OCI-LY1 (cell line): Measurements from ENCODE around the gene PDHX.

Experiments used
- H2AFZ ChIP-seq: fragments of 200-600 bp; sonication (generic), shearing (Covaris generic); 2 replicates; pipeline ENCODE4 v1.6.0; 2014; ENCODE audit warnings: antibody characterized with exemption, mild to moderate bottlenecking, low read length
- H3F3A ChIP-seq: fragments of 200-600 bp; sonication (generic), shearing (Covaris generic); 2 replicates; pipeline ENCODE4 v1.6.0; 2014; ENCODE audit warnings: mild to moderate bottlenecking, antibody characterized with exemption, low read length, moderate library complexity; ENCODE audit not compliant: insufficient read depth
- H3K27ac ChIP-seq: fragments of 200-600 bp; sonication (generic); 2 replicates; pipeline ENCODE4 v1.5.1; 2014; ENCODE audit warnings: low read length, mixed run types, mild to moderate bottlenecking, low read depth; ENCODE audit not compliant: poor library complexity, severe bottlenecking
- H3K27me3 ChIP-seq: fragments of 200-600 bp; sonication (generic); 2 replicates; pipeline ENCODE4 v1.6.0; 2014; ENCODE audit warnings: antibody characterized with exemption, mild to moderate bottlenecking, low read length, moderate library complexity; ENCODE audit not compliant: insufficient read depth
- H3K36me3 ChIP-seq: fragments of 200-600 bp; sonication (generic); 2 replicates; pipeline ENCODE4 v1.6.1; 2014; ENCODE audit warnings: mild to moderate bottlenecking, antibody characterized with exemption, low read length, moderate library complexity, mixed read lengths; ENCODE audit not compliant: insufficient read depth
- H3K4me1 ChIP-seq: fragments of 200-600 bp; sonication (generic); 2 replicates; pipeline ENCODE4 v1.5.1; 2014; ENCODE audit warnings: mild to moderate bottlenecking, low read length, moderate library complexity; ENCODE audit not compliant: insufficient read depth, severe bottlenecking
- H3K4me2 ChIP-seq: fragments of 200-600 bp; sonication (generic), shearing (Covaris generic); 2 replicates; pipeline ENCODE4 v1.6.1; 2014; ENCODE audit warnings: low read length
- H3K4me3 ChIP-seq: fragments of 200-600 bp; sonication (generic); 2 replicates; pipeline ENCODE4 v1.5.1; 2014; ENCODE audit warnings: low read length, low read depth, mild to moderate bottlenecking, mixed read lengths; ENCODE audit not compliant: poor library complexity, severe bottlenecking
- H3K79me2 ChIP-seq: fragments of 200-600 bp; shearing (Covaris generic); 2 replicates; pipeline ENCODE4 v1.6.1; 2016; ENCODE audit warnings: mixed run types, low read length, mixed read lengths; ENCODE audit not compliant: insufficient read depth
- H3K9ac ChIP-seq: fragments of 200-600 bp; sonication (generic), shearing (Covaris generic); 2 replicates; pipeline ENCODE4 v1.6.1; 2014; ENCODE audit warnings: mild to moderate bottlenecking, low read length, mixed read lengths
- H3K9me2 ChIP-seq: fragments of 200-600 bp; sonication (generic), shearing (Covaris generic); 2 replicates; pipeline ENCODE4 v1.6.1; 2014; ENCODE audit warnings: low read depth, mild to moderate bottlenecking, low read length, mixed read lengths
- H3K9me3 ChIP-seq: fragments of 200-600 bp; shearing (Covaris generic); 2 replicates; pipeline ENCODE4 v1.6.1; 2014; ENCODE audit warnings: low read length, mixed read lengths
- H4K20me1 ChIP-seq: fragments of 200-600 bp; sonication (generic), shearing (Covaris generic); 2 replicates; pipeline ENCODE4 v1.6.0; 2016; ENCODE audit warnings: mild to moderate bottlenecking, low read length; ENCODE audit not compliant: insufficient read depth
- CTCF ChIP-seq: fragments of 200-600 bp; sonication (generic), shearing (Covaris generic); IDR thresholded peaks from 2 replicates; pipeline ENCODE4 v1.5.1; 2017; ENCODE audit warnings: mild to moderate bottlenecking, antibody characterized with exemption, low read length, moderate library complexity, mixed read lengths
- EZH2 ChIP-seq: fragments of 200-600 bp; sonication (generic), shearing (Covaris generic); IDR thresholded peaks from 2 replicates; pipeline ENCODE4 v1.8.0; 2017; ENCODE audit warnings: borderline replicate concordance, mixed run types, mild to moderate bottlenecking, antibody characterized with exemption, low read length, moderate library complexity, mixed read lengths

The PDHX gene

DNA sequence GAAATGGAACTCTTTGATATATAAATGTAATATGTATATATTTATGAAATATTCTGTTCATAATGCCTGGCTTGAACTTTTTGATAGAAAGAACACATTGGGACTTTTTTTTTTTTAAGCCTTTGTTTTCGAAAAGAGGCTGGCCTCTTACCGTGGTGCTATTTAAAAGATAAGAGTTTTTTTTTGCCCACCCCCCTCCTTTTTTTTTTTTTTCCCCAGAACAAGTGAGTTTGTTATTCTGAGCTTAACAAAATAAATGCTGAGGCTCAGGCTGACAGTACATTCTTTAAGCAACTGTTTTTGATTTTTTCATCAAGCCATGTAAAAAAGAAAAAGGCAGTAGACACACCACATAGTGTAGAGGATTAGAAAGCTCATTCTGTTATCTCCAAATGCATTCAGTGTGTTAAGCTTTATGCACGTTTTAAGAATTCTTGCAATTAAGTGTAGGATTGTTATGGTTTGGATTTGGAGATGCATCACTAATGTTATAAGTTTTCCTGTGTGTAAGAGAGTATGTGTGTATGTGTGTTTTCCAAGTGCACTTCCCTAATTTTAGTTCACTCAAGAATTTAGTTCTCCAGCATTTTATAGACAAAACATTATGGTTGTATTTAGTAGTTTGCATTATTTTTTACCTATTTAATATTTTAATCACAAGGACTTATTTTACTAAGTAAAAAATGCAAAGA, 12.0 kb downstream of the PDHX start:
- Histone ChIP-seq H3K27ac (no peak overlapping the region), H3K79me2 (peaks cover 32% of the 10 kb centered on the region), H3K9ac (no peak overlapping the region), H3K4me1 (peaks cover 5% of the 10 kb centered on the region), H3K4me3 (no peak overlapping the region), H3K4me2 (no peak overlapping the region), H3K36me3 (peaks cover 12% of the 10 kb centered on the region; the same call in 1 of the 2 replicates), H2AFZ (no peak overlapping the region), H3F3A (no peaks in the 10 kb centered on the region), H3K9me2 (no peaks in the 10 kb centered on the region), H3K9me3 (no peaks in the 10 kb centered on the region), H4K20me1 (no peaks in the 10 kb centered on the region), H3K27me3 (no peaks in the 10 kb centered on the region)
- no peak for TF ChIP-seq EZH2
- no peak for TF ChIP-seq CTCF

DNA sequence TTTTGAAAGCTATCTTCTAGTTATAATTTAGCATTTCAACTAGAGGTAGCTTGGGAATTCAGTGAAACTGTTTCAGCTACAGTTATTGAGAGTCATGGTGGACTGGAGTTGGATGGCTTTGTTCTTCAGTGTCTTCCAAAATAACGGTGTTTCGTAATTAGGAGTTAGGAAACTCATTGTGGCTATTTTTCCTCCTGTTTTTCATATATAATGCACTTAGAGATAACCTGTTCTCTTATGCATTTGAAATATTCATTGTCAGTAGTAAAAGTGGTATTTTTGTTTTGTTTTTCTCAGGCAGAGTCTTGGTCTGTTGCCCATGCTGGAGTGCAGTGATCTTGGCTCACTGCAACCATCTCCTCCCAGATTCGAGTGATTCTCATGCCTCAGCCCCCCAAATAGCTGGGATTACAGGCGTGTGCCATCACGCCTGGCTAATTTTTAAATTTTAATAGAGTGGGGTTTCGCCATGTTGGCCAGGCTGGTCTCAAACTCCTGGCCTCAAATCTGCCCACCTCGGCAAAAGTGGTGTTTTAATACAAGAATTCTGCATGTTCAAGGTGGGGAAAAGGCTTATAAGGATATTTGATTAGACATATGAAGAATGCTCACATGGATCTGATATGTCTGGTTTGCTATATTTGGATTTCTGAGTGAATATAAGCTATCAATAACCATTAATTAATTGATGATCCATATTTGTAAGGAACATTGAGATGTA, 12.7 kb downstream of the PDHX start:
- Histone ChIP-seq H3K4me2 (no peak overlapping the region), H4K20me1 (no peaks in the 10 kb centered on the region), H3K79me2 (peaks cover 32% of the 10 kb centered on the region)

DNA sequence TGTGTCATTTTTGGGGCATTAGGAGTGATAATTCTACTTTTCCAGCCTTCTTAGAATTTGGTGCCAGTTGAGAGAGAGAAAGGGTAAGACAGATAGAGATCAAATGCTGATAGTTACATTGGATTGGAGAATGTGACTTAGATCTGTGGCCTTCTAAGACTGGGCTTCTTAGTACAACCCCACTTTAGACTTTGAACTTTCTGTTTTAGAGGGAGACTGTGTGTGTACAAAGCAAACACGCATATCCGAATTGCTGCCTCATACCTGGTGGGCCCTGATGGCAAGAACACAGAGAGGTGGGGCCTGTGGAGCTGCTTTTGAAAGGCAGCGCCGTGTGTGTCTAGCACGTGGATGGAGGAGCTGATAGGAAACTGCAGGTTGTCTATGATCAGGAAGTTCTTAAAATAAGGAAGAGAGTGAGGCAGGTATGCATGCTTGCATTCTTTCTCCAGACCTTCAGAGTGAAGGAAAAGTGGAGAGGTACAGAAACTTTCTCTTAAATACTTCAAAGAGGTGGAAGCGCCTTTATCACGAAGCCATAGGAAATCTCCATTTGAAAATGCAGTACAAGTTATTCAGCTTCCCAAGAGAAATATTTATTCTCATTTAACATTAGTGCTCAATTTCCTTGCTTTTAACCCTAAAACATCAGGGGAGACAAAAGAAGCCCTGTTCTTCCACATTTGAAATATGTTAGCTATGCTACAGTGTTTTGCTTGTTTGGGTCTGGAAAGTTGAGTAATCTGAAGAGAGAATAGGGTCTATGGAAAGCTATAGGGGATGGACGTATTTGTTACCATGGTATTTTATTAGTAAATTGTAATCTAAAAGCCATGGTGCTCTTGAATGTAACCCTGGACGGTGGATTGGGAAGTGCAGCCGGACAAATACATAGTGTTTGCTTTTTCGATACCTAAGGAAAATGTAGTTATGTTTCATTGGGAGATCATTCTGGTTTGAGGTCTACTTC, 13.7 kb downstream of the PDHX start:
- Histone ChIP-seq H3K27ac (no peak overlapping the region), H4K20me1 (no peaks in the 10 kb centered on the region), H3K27me3 (no peaks in the 10 kb centered on the region), H2AFZ (no peak overlapping the region), H3K9me2 (no peaks in the 10 kb centered on the region), H3K79me2 (peaks cover 32% of the 10 kb centered on the region), H3F3A (no peaks in the 10 kb centered on the region), H3K9me3 (no peaks in the 10 kb centered on the region), H3K9ac (no peak overlapping the region), H3K4me2 (no peak overlapping the region), H3K36me3 (peaks cover 12% of the 10 kb centered on the region; the same call in 1 of the 2 replicates), H3K4me3 (no peak overlapping the region), H3K4me1 (no peaks in the 10 kb centered on the region)
- no peak for TF ChIP-seq CTCF

More for the DNA sequence above, 12.7 kb downstream of the PDHX start:
- no peak for TF ChIP-seq EZH2
- H3K9me3 ChIP-seq = no peaks in the 10 kb centered on the region
- peaks cover 12% of the 10 kb centered on the region; the same call in 1 of the 2 replicates for H3K36me3 ChIP-seq
- H3K27me3 ChIP-seq = no peaks in the 10 kb centered on the region
- no peak overlapping the region for H3K4me3 ChIP-seq
- peaks cover 2% of the 10 kb centered on the region for H3K4me1 ChIP-seq
- no peak overlapping the region for H3K9ac ChIP-seq
- no peaks in the 10 kb centered on the region for H3F3A ChIP-seq
- H2AFZ ChIP-seq = no peak overlapping the region
- no peaks in the 10 kb centered on the region for H3K9me2 ChIP-seq
- H3K27ac ChIP-seq = no peak overlapping the region
